HepG2 (cell line): Measurements from ENCODE around the gene TMCC1. TPM values are rescaled to one million over a fixed set of nuclear protein-coding genes. Genes with fewer than 3 reads are reported as not detected.

Experiments used
- BRD4 ChIP-seq: sonication (generic); formaldehyde crosslinking; IDR thresholded peaks from 2 replicates; pipeline ENCODE4 v1.4.0; 2020; ENCODE audit warnings: missing genetic modification reagents
- ETV6 ChIP-seq: sonication (generic); formaldehyde crosslinking; conservative IDR thresholded peaks from 2 replicates; pipeline ENCODE4 v1.4.0; 2020; ENCODE audit warnings: missing genetic modification reagents
- GATA4 ChIP-seq: sonication (generic); IDR thresholded peaks from 2 replicates; pipeline ENCODE4 v1.6.1; 2016; ENCODE audit warnings: antibody characterized with exemption, low read depth, borderline replicate concordance
- HHEX ChIP-seq: IDR thresholded peaks from 2 replicates; pipeline ENCODE4 v1.6.1; 2016; ENCODE audit warnings: control low read depth
- IKZF5 ChIP-seq: IDR thresholded peaks from 2 replicates; pipeline ENCODE4 v1.6.1; 2018; ENCODE audit warnings: missing genetic modification reagents, mild to moderate bottlenecking, missing compliant biosample characterization
- KLF15 ChIP-seq: sonication (generic); formaldehyde crosslinking; IDR thresholded peaks from 2 replicates; pipeline ENCODE4 v1.8.1; 2023; ENCODE audit warnings: borderline replicate concordance, mild to moderate bottlenecking, inconsistent platforms, missing genetic modification reagents, mixed read lengths
- NCOA5 ChIP-seq: sonication (generic); formaldehyde crosslinking; IDR thresholded peaks from 2 replicates; pipeline ENCODE4 v1.4.0; 2020; ENCODE audit warnings: missing genetic modification reagents
- PCBP2 ChIP-seq: fragments of 200-400 bp; formaldehyde crosslinking; optimal IDR thresholded peaks from 2 replicates; pipeline ENCODE3; 2018; ENCODE audit warnings: low read length, low read depth; ENCODE audit not compliant: poor library complexity, severe bottlenecking
- PHF21A ChIP-seq: sonication (generic); formaldehyde crosslinking; IDR thresholded peaks from 2 replicates; pipeline ENCODE4 v1.5.0; 2020; ENCODE audit warnings: mild to moderate bottlenecking, missing genetic modification reagents
- POGK ChIP-seq: sonication (generic); formaldehyde crosslinking; conservative IDR thresholded peaks from 2 replicates; pipeline ENCODE4 v1.8.0; 2022; ENCODE audit warnings: mild to moderate bottlenecking, moderate library complexity, missing genetic modification reagents
- SOX6 ChIP-seq, 2 experiments: fragments of 450-650 bp in 1 of 2; sonication (generic) in 1 of 2; formaldehyde crosslinking in 1 of 2; IDR thresholded peaks; 2 replicates each; pipeline versions ENCODE4 v1.4.0 to v1.6.1; 2017 to 2020; ENCODE audit warnings: antibody characterized with exemption in 1 of 2, mild to moderate bottlenecking in 1 of 2, missing genetic modification reagents in 1 of 2
- TEAD2 ChIP-seq: sonication (generic); formaldehyde crosslinking; IDR thresholded peaks from 2 replicates; pipeline ENCODE4 v1.9.0; 2021; ENCODE audit warnings: missing genetic modification reagents
- THRA ChIP-seq: sonication (generic); formaldehyde crosslinking; IDR thresholded peaks from 2 replicates; pipeline ENCODE4 v1.4.0; 2020; ENCODE audit warnings: missing genetic modification reagents, borderline replicate concordance
- TOE1 ChIP-seq: sonication (generic); formaldehyde crosslinking; IDR thresholded peaks from 2 replicates; pipeline ENCODE4 v1.4.0; 2020; ENCODE audit warnings: mild to moderate bottlenecking, missing genetic modification reagents
- UBTF ChIP-seq: sonication (generic); formaldehyde crosslinking; IDR thresholded peaks from 2 replicates; pipeline ENCODE4 v1.4.0; 2020; ENCODE audit warnings: mild to moderate bottlenecking, missing genetic modification reagents
- ZC3H13 ChIP-seq: sonication (generic); formaldehyde crosslinking; IDR thresholded peaks from 2 replicates; pipeline ENCODE4 v1.8.1; 2023; ENCODE audit warnings: mild to moderate bottlenecking, missing genetic modification reagents, moderate library complexity
- ZMAT5 ChIP-seq: sonication (generic); formaldehyde crosslinking; IDR thresholded peaks from 2 replicates; pipeline ENCODE4 v1.5.0; 2020; ENCODE audit warnings: mild to moderate bottlenecking, low read depth, missing genetic modification reagents, borderline replicate concordance
- ZMYM2 ChIP-seq: sonication (generic); formaldehyde crosslinking; IDR thresholded peaks from 2 replicates; pipeline ENCODE4 v1.8.0; 2022; ENCODE audit warnings: mild to moderate bottlenecking, missing genetic modification reagents
- ZNF251 ChIP-seq: sonication (generic); formaldehyde crosslinking; IDR thresholded peaks from 2 replicates; pipeline ENCODE4 v1.9.0; 2021; ENCODE audit warnings: mild to moderate bottlenecking, missing genetic modification reagents
- ZNF253 ChIP-seq: sonication (generic); formaldehyde crosslinking; IDR thresholded peaks from 2 replicates; pipeline ENCODE4 v1.8.0; 2022; ENCODE audit warnings: mild to moderate bottlenecking, missing genetic modification reagents, borderline replicate concordance
- ZNF354B ChIP-seq: sonication (generic); formaldehyde crosslinking; IDR thresholded peaks from 2 replicates; pipeline ENCODE4 v1.8.0; 2022; ENCODE audit warnings: mild to moderate bottlenecking, missing genetic modification reagents
- ZNF547 ChIP-seq: sonication (generic); formaldehyde crosslinking; IDR thresholded peaks from 2 replicates; pipeline ENCODE4 v1.5.1; 2020; ENCODE audit warnings: mild to moderate bottlenecking, missing genetic modification reagents
- ZNF616 ChIP-seq: sonication (generic); formaldehyde crosslinking; IDR thresholded peaks from 2 replicates; pipeline ENCODE4 v1.5.0; 2020; ENCODE audit warnings: low read depth, mild to moderate bottlenecking, missing genetic modification reagents
- polyA plus RNA-seq, 8 experiments: library from polyadenylated mRNA; depleted of rRNA in 3 of 8; stranded (reverse) in 7 of 8; unstranded in 1 of 8; fragments of >200 nt; fragmentation: Illumina TruSeq in 4 of 8; extraction: Trizol in 4 of 8; gene quantifications; 2 replicates each; pipeline versions ENCODE4 v1.2.1 to v1.2.3, GENCODE V29; 2011 to 2016; ENCODE audit warnings: low read depth in 4 of 8, missing spikeins in 1 of 8, mixed read lengths in 1 of 8; ENCODE audit not compliant: insufficient read depth in 1 of 8
- total RNA-seq, 5 experiments: library from RNA; depleted of rRNA; stranded (reverse); fragments of >200 nt; fragmentation: Illumina TruSeq; extraction: Trizol; gene quantifications; 2 replicates each; pipeline ENCODE4 v1.2.3, GENCODE V29; 2016; ENCODE audit warnings: low read depth in 1 of 5

Gene TMCC1
- total and polyA plus RNA-seq, 2 of the 13 experiments (the other 11 are each of a cell fraction or from before 2014, with no cell fraction given) = 12.1 to 264 TPM

GRCh38 chr3:129606636-129607390 is 286.7 kb downstream of the TMCC1 start, which contains the start of gene PLXND1 (continued):
- TF ChIP-seq UBTF (CRISPR knock-in tag) = no peak
- TF ChIP-seq TEAD2 (CRISPR knock-in tag) = no peak
- TF ChIP-seq THRA = no peak
- no peak for TF ChIP-seq GATA4
- TF ChIP-seq BRD4 (CRISPR knock-in tag) = no peak
- no peak for TF ChIP-seq ZMAT5 (CRISPR knock-in tag)
- TF ChIP-seq ZNF354B (CRISPR knock-in tag) = no peak
- no peak for TF ChIP-seq PCBP2
- no peak for TF ChIP-seq ZNF251
- TF ChIP-seq ZC3H13 (CRISPR knock-in tag) = no peak
- TF ChIP-seq TOE1 = no peak
- no peak for TF ChIP-seq ZNF547 (CRISPR knock-in tag)
- TF ChIP-seq POGK (CRISPR knock-in tag) = no peak
- no peak for TF ChIP-seq KLF15 (CRISPR knock-in tag)
- no peak for TF ChIP-seq PHF21A (CRISPR knock-in tag)
- TF ChIP-seq HHEX (CRISPR knock-in tag) = no peak
- no peak for TF ChIP-seq ZMYM2 (CRISPR knock-in tag)
- TF ChIP-seq ZNF616 = peak; percentile 51; the same call in 1 of the 2 replicates
- no peak for TF ChIP-seq NCOA5 (CRISPR knock-in tag)
- no peak for TF ChIP-seq SOX6 (IDR thresholded peaks at IDR 0.05)
- TF ChIP-seq SOX6 (CRISPR knock-in tag; IDR thresholded peaks at IDR 0.05) = 0 out of 2 replicates have a peak, but pooled peaks have one; percentile 18
- TF ChIP-seq IKZF5 (CRISPR knock-in tag) = no peak
- TF ChIP-seq ZNF253 (CRISPR knock-in tag) = no peak
- 0 out of 2 replicates have a peak, but pooled peaks have one; percentile 34 for TF ChIP-seq ETV6
